ENCODE measurements around the gene SMIM38. TPM values are rescaled to one million over a fixed set of nuclear protein-coding genes. Genes with fewer than 3 reads are reported as not detected.

The SMIM38 gene
- polyA plus RNA-seq, 1 of the 3 experiments (the other 2 are of a cell fraction): 0.13 TPM

GRCh38 chr11:69204941-69205742 is 49.4 kb downstream of the SMIM38 start:
- Histone ChIP-seq H4K20me1 (ENCODE audit: insufficient read depth) (no peaks in the 10 kb centered on the region), H3K4me1 (ENCODE audit: control insufficient read depth in 1 of 2, insufficient read depth in 2 of 2, low read depth in 1 of 2, low read length in 1 of 2) (no peaks in the 10 kb centered on the region; a peak in 2 of 4 replicates), H3K9me3 (no peaks in the 10 kb centered on the region), H3K9ac (no peak overlapping the region), H3K27me3 (ENCODE audit: insufficient read depth) (no peaks in the 10 kb centered on the region), H3K4me3 (ENCODE audit: low read depth in 2 of 2, low read length in 1 of 2) (no peak overlapping the region), H3F3A (replicated peaks; ENCODE audit: insufficient read depth) (no peaks in the 10 kb centered on the region), H3K9me2 (no peaks in the 10 kb centered on the region), H3K36me3 (replicated peaks in 1 of 2; ENCODE audit: control insufficient read depth in 1 of 2, insufficient read depth in 2 of 2, low read length in 1 of 2) (no peaks in the 10 kb centered on the region), H3K27ac (ENCODE audit: low read depth in 2 of 2, low read length in 1 of 2) (no peak overlapping the region), H2AFZ (ENCODE audit: low read depth) (no peak overlapping the region), H3K4me2 (no peak overlapping the region), H3K79me2 (ENCODE audit: insufficient read depth) (no peaks in the 10 kb centered on the region)
- WGBS (ENCODE audit: low lambda C conversion rate): 77% methylated on average over 11 of the region's 30 CpGs
- ChIA-PET CTCF (interaction anchor here (1.7 kb wide), 1 partner anchor 74 kb away, joined by 6 read pairs; no protein-coding TSS in a partner anchor), POLR2A (no interaction called here)
- TF ChIP-seq YY1 (IDR thresholded peaks at IDR 0.05; ENCODE audit: low read depth) (no peak), MXI1 (IDR thresholded peaks at IDR 0.05; ENCODE audit: low read depth, low read length) (no peak), GATA2 (CRISPR knock-in tag; IDR thresholded peaks at IDR 0.05) (no peak)
- DNase-seq: no peak

Other genes starting within 250 kb of the SMIM38 start
- gene MRGPRD, start 174.9 kb upstream of the SMIM38 start, polyA plus RNA-seq (2012; rRNA removed): not detected in 2 replicates
- gene MRGPRF, start 142.7 kb upstream of the SMIM38 start, polyA plus RNA-seq (2012; rRNA removed): 0.18 and 0.19 TPM in 2 replicates
- 7.6 and 8.7 TPM in 2 replicates for gene TPCN2, start 107.0 kb upstream of the SMIM38 start, polyA plus RNA-seq (2012; rRNA removed)
- gene MYEOV, start 138.2 kb downstream of the SMIM38 start, polyA plus RNA-seq (2012; rRNA removed): 3.0 and 3.6 TPM in 2 replicates

All from SK-N-SH (cell line).